BLaER1 (cell line): ENCODE results near the gene USP5.
A peak's percentile ranks its signal among the peaks of the same experiment; 100 is the strongest.
"Not testable (repeated sequence)": the region's sequence is repeated elsewhere in the genome, so short reads cannot be mapped to it uniquely, and the experiment has no call there.

Experiments
- H3K27ac ChIP-seq: shearing (Covaris generic); formaldehyde crosslinking; 2 replicates; pipeline ENCODE4 v1.8.1; 2022
- H3K27me3 ChIP-seq: shearing (Covaris generic); formaldehyde crosslinking; 2 replicates; pipeline ENCODE4 v1.8.1; 2022
- H3K36me3 ChIP-seq: shearing (Covaris generic); formaldehyde crosslinking; 2 replicates; pipeline ENCODE4 v1.8.1; 2022
- H3K4me1 ChIP-seq: shearing (Covaris generic); formaldehyde crosslinking; 2 replicates; pipeline ENCODE4 v1.8.1; 2022
- H3K4me2 ChIP-seq: shearing (Covaris generic); formaldehyde crosslinking; 2 replicates; pipeline ENCODE4 v1.8.1; 2022
- H3K4me3 ChIP-seq: shearing (Covaris generic); formaldehyde crosslinking; 2 replicates; pipeline ENCODE4 v1.8.1; 2022
- H3K9ac ChIP-seq: shearing (Covaris generic); formaldehyde crosslinking; 2 replicates; pipeline ENCODE4 v1.8.1; 2022
- H3K9me3 ChIP-seq: shearing (Covaris generic); formaldehyde crosslinking; 2 replicates; pipeline ENCODE4 v1.8.1; 2022
- H4K20me1 ChIP-seq: shearing (Covaris generic); formaldehyde crosslinking; 2 replicates; pipeline ENCODE4 v1.8.1; 2022
- Cebpa-rat ChIP-seq: shearing (Covaris generic); IDR thresholded peaks from 2 replicates; pipeline ENCODE4 v1.8.1; 2022

Gene USP5

DNA sequence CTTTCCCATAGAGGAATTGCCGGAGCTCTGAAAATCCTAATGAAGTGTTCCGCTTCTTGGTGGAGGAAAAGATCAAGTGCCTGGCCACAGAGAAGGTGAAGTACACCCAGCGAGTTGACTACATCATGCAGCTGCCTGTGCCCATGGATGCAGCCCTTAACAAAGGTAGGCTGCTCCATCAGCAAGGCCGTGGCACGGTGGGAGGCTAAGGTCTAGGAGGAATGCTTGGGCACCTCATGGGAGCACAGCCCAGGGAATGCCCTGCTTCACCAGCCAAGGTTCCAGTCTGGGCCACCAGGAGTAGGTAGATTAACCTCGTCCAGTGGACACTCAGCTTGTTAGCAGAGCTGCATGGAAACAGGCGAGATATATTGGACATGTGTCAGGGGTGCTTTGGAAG lies 9.0 kb downstream of the USP5 start:
- Histone ChIP-seq H3K27me3 (no peaks in the 10 kb centered on the region), H3K36me3 (peaks cover 99% of the 10 kb centered on the region), H3K4me1 (peaks cover 7% of the 10 kb centered on the region), H3K4me3 (no peak overlapping the region), H4K20me1 (peaks cover 2% of the 10 kb centered on the region; the same call in 1 of the 2 replicates), H3K4me2 (no peak overlapping the region), H3K9ac (no peak overlapping the region), H3K27ac (no peak overlapping the region), H3K9me3 (no peaks in the 10 kb centered on the region)
- TF ChIP-seq Cebpa-rat = no peak

DNA sequence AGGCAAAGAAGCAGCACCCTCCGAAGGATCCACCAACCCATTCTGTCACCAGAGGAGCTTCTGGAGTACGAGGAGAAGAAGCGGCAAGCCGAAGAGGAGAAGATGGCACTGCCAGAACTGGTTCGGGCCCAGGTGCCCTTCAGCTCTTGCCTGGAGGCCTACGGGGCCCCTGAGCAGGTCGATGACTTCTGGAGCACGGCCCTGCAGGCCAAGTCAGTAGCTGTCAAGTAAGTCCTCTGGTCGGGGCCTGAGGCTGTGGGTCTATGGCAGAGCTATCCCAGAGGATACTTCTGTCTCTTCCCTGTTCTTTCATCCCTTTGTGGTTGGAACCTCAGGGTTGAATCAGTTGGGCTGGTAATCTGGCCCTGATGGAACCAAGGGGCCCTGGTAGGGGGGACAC lies 9.4 kb downstream of the USP5 start:
- peaks cover 6% of the 10 kb centered on the region; the same call in 1 of the 2 replicates for H4K20me1 ChIP-seq
- no peaks in the 10 kb centered on the region for H3K9me3 ChIP-seq
- H3K4me1 ChIP-seq = peaks cover 12% of the 10 kb centered on the region
- H3K4me2 ChIP-seq = no peak overlapping the region
- no peaks in the 10 kb centered on the region for H3K27me3 ChIP-seq
- no peak overlapping the region for H3K9ac ChIP-seq
- H3K4me3 ChIP-seq = no peak overlapping the region
- TF ChIP-seq Cebpa-rat = no peak
- peaks cover 99% of the 10 kb centered on the region for H3K36me3 ChIP-seq
- no peak overlapping the region for H3K27ac ChIP-seq

DNA sequence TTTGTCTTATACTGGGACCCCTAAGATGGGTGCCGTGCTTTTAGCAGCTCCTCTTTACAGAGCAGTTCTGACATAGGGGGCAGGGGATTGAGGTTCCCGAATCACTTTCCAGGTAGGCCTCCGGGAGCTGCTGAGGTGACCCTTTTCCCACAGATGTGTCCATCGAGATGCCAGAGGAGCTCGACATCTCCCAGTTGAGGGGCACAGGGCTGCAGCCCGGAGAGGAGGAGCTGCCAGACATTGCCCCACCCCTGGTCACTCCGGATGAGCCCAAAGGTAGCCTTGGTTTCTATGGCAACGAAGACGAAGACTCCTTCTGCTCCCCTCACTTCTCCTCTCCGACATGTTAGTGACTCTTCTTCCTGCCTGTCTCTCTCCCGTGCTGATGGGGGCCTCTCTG lies 11.1 kb downstream of the USP5 start:
- no peaks in the 10 kb centered on the region for H3K27me3 ChIP-seq
- H3K27ac ChIP-seq = no peak overlapping the region
- H4K20me1 ChIP-seq = peaks cover 14% of the 10 kb centered on the region
- TF ChIP-seq Cebpa-rat = no peak
- H3K4me3 ChIP-seq = no peak overlapping the region
- H3K4me2 ChIP-seq = no peak overlapping the region
- H3K36me3 ChIP-seq = peaks cover 84% of the 10 kb centered on the region
- H3K9ac ChIP-seq = no peak overlapping the region
- H3K4me1 ChIP-seq = peaks cover 19% of the 10 kb centered on the region
- H3K9me3 ChIP-seq = no peaks in the 10 kb centered on the region

DNA sequence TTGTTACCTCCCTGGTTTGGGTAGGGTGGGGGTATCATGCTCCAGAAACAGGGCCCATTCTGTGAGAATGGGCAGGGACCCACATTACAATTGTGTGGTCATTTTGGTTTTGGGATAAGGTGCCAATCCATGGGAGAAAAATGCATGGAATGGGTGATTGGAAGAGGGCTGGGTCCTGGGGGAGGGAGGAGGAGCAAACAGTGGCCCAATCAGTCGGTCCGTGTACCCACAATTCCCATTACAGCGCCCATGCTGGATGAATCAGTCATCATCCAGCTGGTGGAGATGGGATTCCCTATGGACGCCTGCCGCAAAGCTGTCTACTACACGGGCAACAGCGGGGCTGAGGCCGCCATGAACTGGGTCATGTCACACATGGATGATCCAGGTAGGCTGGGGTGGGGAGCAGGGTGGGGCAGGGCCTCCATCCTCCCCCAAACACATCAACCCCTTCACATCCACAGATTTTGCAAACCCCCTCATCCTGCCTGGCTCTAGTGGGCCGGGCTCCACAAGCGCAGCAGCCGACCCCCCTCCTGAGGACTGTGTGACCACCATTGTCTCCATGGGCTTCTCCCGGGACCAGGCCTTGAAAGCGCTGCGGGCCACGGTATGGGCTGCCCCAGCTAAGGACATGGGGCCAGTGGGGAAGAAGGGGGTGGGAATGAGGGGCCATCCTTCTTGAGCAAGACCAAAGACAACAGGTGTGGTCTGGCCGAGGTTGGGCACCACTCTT lies 11.8 kb downstream of the USP5 start:
- TF ChIP-seq Cebpa-rat = no peak
- no peaks in the 10 kb centered on the region for H3K27me3 ChIP-seq
- H3K9ac ChIP-seq = no peak overlapping the region
- H3K4me3 ChIP-seq = no peak overlapping the region
- H3K36me3 ChIP-seq = peaks cover 76% of the 10 kb centered on the region
- peaks cover 22% of the 10 kb centered on the region for H4K20me1 ChIP-seq
- no peak overlapping the region for H3K27ac ChIP-seq
- no peaks in the 10 kb centered on the region for H3K9me3 ChIP-seq
- H3K4me2 ChIP-seq = no peak overlapping the region
- peaks cover 24% of the 10 kb centered on the region for H3K4me1 ChIP-seq

DNA sequence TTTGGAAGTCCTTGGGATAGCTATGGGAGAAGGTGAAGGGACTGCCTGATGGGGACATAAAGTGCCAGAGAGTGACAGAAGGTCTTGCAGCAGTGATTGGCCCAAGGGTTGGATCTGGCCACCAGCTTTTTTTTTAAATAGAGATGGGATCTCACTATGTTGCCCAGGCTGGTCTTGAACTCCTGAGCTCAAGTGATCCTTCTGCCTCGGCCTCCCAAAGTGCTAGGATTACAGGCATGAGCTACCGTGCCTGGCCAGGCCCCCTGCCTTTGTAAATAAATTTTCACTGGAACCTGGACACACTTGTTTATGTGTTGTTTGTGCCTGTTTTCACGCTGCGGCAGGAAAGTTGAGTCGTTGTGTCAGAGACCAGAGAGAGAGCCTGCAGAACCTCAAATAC lies 13.4 kb downstream of the USP5 start:
- H3K9ac ChIP-seq, H3K27ac ChIP-seq, H3K27me3 ChIP-seq, H3K4me2 ChIP-seq, H3K9me3 ChIP-seq, H3K4me3 ChIP-seq: not testable (repeated sequence)
- peaks cover 37% of the 10 kb centered on the region for H4K20me1 ChIP-seq
- H3K4me1 ChIP-seq = peaks cover 40% of the 10 kb centered on the region
- H3K36me3 ChIP-seq = peaks cover 74% of the 10 kb centered on the region

DNA sequence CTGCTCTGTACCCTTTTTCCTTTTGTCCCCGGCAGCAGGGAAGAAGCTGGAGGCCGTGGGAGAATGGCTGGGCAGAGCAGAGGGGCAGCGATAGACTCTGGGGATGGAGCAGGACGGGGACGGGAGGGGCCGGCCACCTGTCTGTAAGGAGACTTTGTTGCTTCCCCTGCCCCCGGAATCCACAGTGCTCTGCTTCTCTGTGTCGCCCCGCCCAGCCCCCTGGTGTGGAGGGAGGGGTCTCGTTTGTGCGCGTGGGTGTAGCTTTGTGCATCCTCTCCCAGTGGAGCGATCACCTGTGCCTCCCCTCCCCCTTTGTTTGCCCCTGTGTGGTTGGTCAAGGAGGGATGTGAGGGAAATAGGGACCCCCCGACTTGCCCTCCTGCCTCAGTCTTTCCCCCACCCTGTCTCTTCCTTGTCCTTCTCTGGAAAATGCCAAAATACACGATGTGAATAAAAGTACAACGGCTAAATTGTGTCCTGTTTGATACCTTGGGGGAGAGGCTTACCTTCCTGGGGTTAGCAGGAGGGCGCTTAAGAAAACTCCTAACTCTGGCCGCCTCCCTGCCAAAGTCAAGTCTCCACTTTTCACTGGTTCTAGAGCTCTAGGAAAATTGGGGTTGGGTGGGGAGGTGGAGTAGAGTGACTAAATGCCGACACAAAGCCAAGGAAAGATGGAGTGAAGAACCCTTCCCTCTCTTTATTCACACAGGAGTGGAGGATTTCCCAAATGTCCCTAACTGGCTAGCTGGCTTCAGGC lies 14.4 kb downstream of the USP5 start:
- Histone ChIP-seq H3K9me3 (no peaks in the 10 kb centered on the region), H3K27me3 (no peaks in the 10 kb centered on the region), H3K9ac (peak overlapping the region; percentile 71; the same call in 1 of the 2 replicates), H3K4me3 (peak overlapping the region; percentile 86), H3K36me3 (peaks cover 74% of the 10 kb centered on the region), H3K4me1 (peaks cover 50% of the 10 kb centered on the region), H3K4me2 (peak overlapping the region; percentile 100), H3K27ac (peak overlapping the region; percentile 48), H4K20me1 (peaks cover 47% of the 10 kb centered on the region)
- no peak for TF ChIP-seq Cebpa-rat

DNA sequence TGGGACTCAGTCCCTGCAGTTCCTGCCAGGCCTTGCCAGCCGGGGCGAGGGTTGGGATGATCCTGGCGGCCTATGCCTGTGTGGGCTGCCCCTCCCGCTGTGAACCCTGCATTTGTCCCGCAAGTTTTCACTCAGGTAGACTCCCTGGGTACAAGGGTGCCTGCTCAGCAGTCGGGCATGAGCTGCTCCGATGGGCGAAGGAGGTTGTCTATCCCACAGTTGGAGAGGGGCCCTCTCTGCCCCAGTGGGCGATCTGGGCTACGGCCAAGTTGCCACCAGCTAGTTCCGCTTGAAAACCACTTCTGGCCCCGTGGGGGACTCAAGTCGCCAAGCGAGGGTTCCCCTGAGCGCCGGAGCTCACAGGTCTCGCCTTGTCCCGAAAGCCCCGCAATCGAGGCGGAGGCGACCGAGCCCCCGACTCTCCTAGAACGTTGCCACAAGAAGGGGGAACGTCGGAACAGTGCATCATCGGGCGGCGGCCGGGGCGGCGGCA lies 15.0 kb downstream of the USP5 start:
- Histone ChIP-seq H3K27ac (peak overlapping the region; percentile 48), H3K36me3 (peaks cover 73% of the 10 kb centered on the region), H3K27me3 (no peaks in the 10 kb centered on the region), H4K20me1 (peaks cover 54% of the 10 kb centered on the region), H3K4me3 (peak overlapping the region; percentile 86), H3K9me3 (no peaks in the 10 kb centered on the region), H3K4me2 (peak overlapping the region; percentile 100), H3K4me1 (peaks cover 57% of the 10 kb centered on the region), H3K9ac (peak overlapping the region; percentile 71)
- no peak for TF ChIP-seq Cebpa-rat

DNA sequence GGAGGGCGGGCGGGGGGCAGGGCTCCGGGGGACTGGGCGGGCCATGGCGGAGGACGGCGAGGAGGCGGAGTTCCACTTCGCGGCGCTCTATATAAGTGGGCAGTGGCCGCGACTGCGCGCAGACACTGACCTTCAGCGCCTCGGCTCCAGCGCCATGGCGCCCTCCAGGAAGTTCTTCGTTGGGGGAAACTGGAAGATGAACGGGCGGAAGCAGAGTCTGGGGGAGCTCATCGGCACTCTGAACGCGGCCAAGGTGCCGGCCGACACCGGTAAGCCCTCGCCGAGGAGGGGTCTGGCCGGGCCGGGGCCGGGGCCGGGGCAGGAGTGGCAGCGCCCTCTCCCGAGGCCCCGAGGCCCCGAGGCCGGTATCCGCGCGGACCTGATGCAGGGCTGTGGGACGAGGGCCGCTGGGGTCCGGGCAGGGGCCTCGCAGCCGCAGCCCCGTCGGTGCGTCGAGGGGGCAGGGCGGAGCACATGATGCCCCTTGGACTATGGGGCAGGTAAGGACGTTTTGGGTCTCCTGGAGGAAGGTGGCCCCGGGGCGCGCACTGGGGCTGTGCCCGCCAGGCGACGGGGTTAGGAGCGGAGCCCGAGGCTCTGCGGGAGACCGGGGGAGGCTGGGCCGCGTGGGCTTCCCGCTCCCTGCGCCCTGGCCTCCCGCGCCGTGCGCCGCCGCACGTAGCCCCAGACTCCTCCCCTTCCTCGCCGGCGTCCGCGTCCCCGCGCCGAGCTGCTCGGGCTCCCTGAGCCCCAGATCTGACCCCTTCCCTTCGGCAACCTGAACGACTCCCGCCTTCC lies 15.7 kb downstream of the USP5 start, which contains the start of gene TPI1:
TPI1 (plus strand) TSS at position 119 of the 798 bp plus-strand sequence; CDS start at position 155, 36 bp downstream.
- no peaks in the 10 kb centered on the region for H3K27me3 ChIP-seq
- TF ChIP-seq Cebpa-rat = no peak
- peaks cover 60% of the 10 kb centered on the region for H3K4me1 ChIP-seq
- H3K9ac ChIP-seq = peak within 1 kb of the TSS; percentile 98
- peak within 1 kb of the TSS; percentile 100 for H3K4me2 ChIP-seq
- H3K27ac ChIP-seq = peak within 1 kb of the TSS; percentile 96
- H3K36me3 ChIP-seq = peaks cover 66% of the 10 kb centered on the region
- H4K20me1 ChIP-seq = peaks cover 60% of the 10 kb centered on the region
- H3K9me3 ChIP-seq = no peaks in the 10 kb centered on the region
- H3K4me3 ChIP-seq = peak within 1 kb of the TSS; percentile 86

DNA sequence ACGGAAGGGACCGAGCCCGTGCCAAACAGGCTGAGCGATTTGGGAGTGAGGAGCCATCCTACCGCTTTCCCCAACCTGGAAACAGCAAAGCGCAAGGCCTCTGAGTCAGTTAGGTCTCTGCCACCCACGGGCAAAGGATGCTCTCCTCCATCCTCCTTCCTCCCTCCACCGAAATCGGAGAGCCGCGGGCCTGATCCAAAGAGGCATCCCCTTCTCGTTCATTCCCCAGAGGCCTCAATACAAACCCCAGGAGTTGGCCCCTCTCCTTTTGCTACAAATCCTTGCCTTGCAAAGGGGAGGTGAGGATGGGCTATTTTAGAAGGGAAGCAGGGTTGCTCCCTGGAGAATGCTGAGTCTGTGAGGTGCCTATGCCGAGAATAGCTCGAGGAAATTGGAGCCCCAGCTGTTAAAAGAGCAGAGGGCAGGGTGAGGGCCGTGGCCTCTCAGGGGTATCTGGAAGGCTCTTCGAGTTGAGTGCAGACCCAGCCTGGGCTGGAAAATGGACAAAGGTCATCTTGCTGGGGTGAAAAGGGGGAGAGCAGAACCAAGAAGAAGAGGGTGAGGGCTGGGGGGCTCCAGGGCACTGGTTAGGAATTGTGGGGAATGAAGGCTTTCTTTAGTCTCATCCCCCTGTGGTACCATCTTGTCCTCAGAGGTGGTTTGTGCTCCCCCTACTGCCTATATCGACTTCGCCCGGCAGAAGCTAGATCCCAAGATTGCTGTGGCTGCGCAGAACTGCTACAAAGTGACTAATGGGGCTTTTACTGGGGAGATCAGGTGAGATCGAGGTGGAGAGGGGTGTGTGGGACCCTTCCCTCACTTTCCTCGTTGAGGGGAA lies 16.5 kb downstream of the USP5 start:
- H4K20me1 ChIP-seq = peaks cover 63% of the 10 kb centered on the region
- H3K4me3 ChIP-seq = peak overlapping the region; percentile 86
- H3K9ac ChIP-seq = peak overlapping the region; percentile 98
- no peaks in the 10 kb centered on the region for H3K9me3 ChIP-seq
- H3K4me2 ChIP-seq = peak overlapping the region; percentile 100
- H3K36me3 ChIP-seq = peaks cover 58% of the 10 kb centered on the region
- H3K27ac ChIP-seq = peak overlapping the region; percentile 96
- no peak for TF ChIP-seq Cebpa-rat
- peaks cover 60% of the 10 kb centered on the region for H3K4me1 ChIP-seq
- H3K27me3 ChIP-seq = no peaks in the 10 kb centered on the region
